ENCODE data around the gene NTRK3.

Gene NTRK3

GRCh38 chr15:88028024-88028423, 228.5 kb downstream of the NTRK3 start:
- DNase-seq (ENCODE audit: low read depth): no peak
- H3K4me3 ChIP-seq (ENCODE audit: low read depth, low read length): no peak overlapping the region
- TF ChIP-seq CTCF (IDR thresholded peaks at IDR 0.05; ENCODE audit: control insufficient read depth, extremely low read depth, insufficient read depth): no peak

- DNase-seq (ENCODE audit: low read depth): no peak
- no peak overlapping the region for H3K4me3 ChIP-seq (ENCODE audit: low read depth, low read length)
- TF ChIP-seq CTCF (IDR thresholded peaks at IDR 0.05; ENCODE audit: control insufficient read depth, extremely low read depth, insufficient read depth): no peak
Measured at GRCh38 chr15:88023914-88024313, 232.6 kb downstream of the NTRK3 start.

GRCh38 chr15:88022716-88023115, 233.8 kb downstream of the NTRK3 start:
- TF ChIP-seq CTCF (IDR thresholded peaks at IDR 0.05; ENCODE audit: control insufficient read depth, extremely low read depth, insufficient read depth): no peak
- no peak overlapping the region for H3K4me3 ChIP-seq (ENCODE audit: low read depth, low read length)
- DNase-seq (ENCODE audit: low read depth): no peak

GRCh38 chr15:88021601-88022000, 234.9 kb downstream of the NTRK3 start:
- no peak for DNase-seq (ENCODE audit: low read depth)
- no peak overlapping the region for H3K4me3 ChIP-seq (ENCODE audit: low read depth, low read length)
- no peak for TF ChIP-seq CTCF (IDR thresholded peaks at IDR 0.05; ENCODE audit: control insufficient read depth, extremely low read depth, insufficient read depth)

GRCh38 chr15:88020806-88021205, 235.7 kb downstream of the NTRK3 start:
- DNase-seq (ENCODE audit: low read depth): no peak
- TF ChIP-seq CTCF (IDR thresholded peaks at IDR 0.05; ENCODE audit: control insufficient read depth, extremely low read depth, insufficient read depth): no peak
- H3K4me3 ChIP-seq (ENCODE audit: low read depth, low read length): no peak overlapping the region

GRCh38 chr15:88019656-88020055, 236.9 kb downstream of the NTRK3 start:
- DNase-seq (ENCODE audit: low read depth): no peak
- no peak for TF ChIP-seq CTCF (IDR thresholded peaks at IDR 0.05; ENCODE audit: control insufficient read depth, extremely low read depth, insufficient read depth)
- H3K4me3 ChIP-seq (ENCODE audit: low read depth, low read length): no peak overlapping the region

- no peak for DNase-seq (ENCODE audit: low read depth)
- H3K4me3 ChIP-seq (ENCODE audit: low read depth, low read length): no peak overlapping the region
- TF ChIP-seq CTCF (IDR thresholded peaks at IDR 0.05; ENCODE audit: control insufficient read depth, extremely low read depth, insufficient read depth): no peak
Measured at GRCh38 chr15:88018869-88019641, 237.5 kb downstream of the NTRK3 start.
